ENCODE results near the gene MYCL. TPM values are rescaled to one million over a fixed set of nuclear protein-coding genes. Genes with fewer than 3 reads are reported as not detected.

Gene MYCL
- total and polyA plus RNA-seq, 2 of the 13 experiments (the other 11 are each of a cell fraction or from before 2014, with no cell fraction given), result 0.31 to 1.7 TPM

DNA sequence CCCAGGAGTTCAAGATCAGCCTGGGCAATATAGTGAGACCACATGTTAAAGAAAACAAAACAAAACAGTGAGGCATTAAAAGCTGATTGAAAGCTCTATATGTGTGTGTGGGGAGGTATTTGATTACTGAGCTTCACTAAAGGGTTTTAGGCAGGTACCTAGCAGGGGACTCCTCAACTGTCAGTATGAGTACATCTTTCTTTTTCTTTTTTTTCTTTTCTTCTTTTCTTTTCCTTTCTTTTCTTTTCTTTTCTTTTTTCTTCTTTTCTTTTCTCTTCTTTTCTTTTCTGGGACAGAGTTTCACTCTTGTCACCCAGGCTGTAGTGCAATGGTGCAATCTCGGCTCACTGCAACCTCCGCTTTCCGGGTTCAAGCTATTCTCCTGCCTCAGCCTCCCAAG lies 8.5 kb upstream of the MYCL start:
- POLR2A ChIA-PET, result no interaction called here
- no peaks in the 10 kb centered on the region; a peak in 1 of 5 replicates for H3K27me3 ChIP-seq (ENCODE audit: control insufficient read depth in 1 of 2, insufficient read depth in 2 of 2, low read length in 2 of 2)
- H3K4me1 ChIP-seq (ENCODE audit: insufficient read depth, low read length), result peaks cover 4% of the 10 kb centered on the region
- CTCF ChIA-PET (ENCODE audit: low intra/inter-chr PET ratio, low total read pairs), result no interaction called here
- no peaks in the 10 kb centered on the region for H3K79me2 ChIP-seq (ENCODE audit: insufficient read depth, low read length)
- no peaks in the 10 kb centered on the region for H4K20me1 ChIP-seq (ENCODE audit: insufficient read depth, low read length)
- no peak for TF ChIP-seq ZNF652 (CRISPR knock-in tag; IDR thresholded peaks at IDR 0.05; ENCODE audit: borderline replicate concordance, low read depth)
- TF ChIP-seq ZNF317 (CRISPR knock-in tag; IDR thresholded peaks at IDR 0.05), result no peak
- TF ChIP-seq MTF1 (CRISPR knock-in tag; IDR thresholded peaks at IDR 0.05), result no peak
- TF ChIP-seq ZNF557 (CRISPR knock-in tag; IDR thresholded peaks at IDR 0.05), result no peak
- TF ChIP-seq AKNA (CRISPR knock-in tag; IDR thresholded peaks at IDR 0.05; ENCODE audit: borderline replicate concordance), result no peak
- TF ChIP-seq SRY (CRISPR knock-in tag; IDR thresholded peaks at IDR 0.05), result no peak
- no peak for TF ChIP-seq MBNL3 (CRISPR knock-in tag; conservative IDR thresholded peaks at IDR 0.05)
- no peak for TF ChIP-seq NR2F6 (IDR thresholded peaks at IDR 0.05)
- no peak for TF ChIP-seq NR2F6 (CRISPR knock-in tag; IDR thresholded peaks at IDR 0.05)
- no peak for TF ChIP-seq TRIM24 (CRISPR knock-in tag; IDR thresholded peaks at IDR 0.05)
- TF ChIP-seq ZNF343 (CRISPR knock-in tag; IDR thresholded peaks at IDR 0.05), result no peak
- TF ChIP-seq ZMYM2 (CRISPR knock-in tag; IDR thresholded peaks at IDR 0.05), result no peak
- ATAC-seq, result no peak
- BruUV-seq (replicated peaks), result no TSS peak
- H3K9ac ChIP-seq (ENCODE audit: insufficient read depth, low read depth, low read length), result no peak overlapping the region
- no peak overlapping the region for H3K4me2 ChIP-seq (ENCODE audit: low read depth, low read length)
- intact Hi-C loops (cut with micrococcal nuclease; ENCODE audit: unreplicated experiment), result loop anchor here (10.0 kb wide), 1 partner anchor 125 kb away; no protein-coding TSS in a partner anchor
- no peak overlapping the region for H2AFZ ChIP-seq (ENCODE audit: low read length)
- H3K4me3 ChIP-seq (replicated peaks in 1 of 3; ENCODE audit: insufficient read depth in 1 of 3, low read depth in 2 of 3, low read length in 3 of 3), result no peak overlapping the region
- FAIRE-seq, result no peak
- 66% methylated on average over 3 of the region's 3 CpGs for WGBS (ENCODE audit: low lambda C conversion rate)
- H3K27ac ChIP-seq (ENCODE audit: extremely low read length, insufficient read depth, low read length), result no peak overlapping the region
- H3K9me3 ChIP-seq (ENCODE audit: low read length), result peaks cover 6% of the 10 kb centered on the region
- H3K36me3 ChIP-seq (replicated peaks in 1 of 2; ENCODE audit: control insufficient read depth in 1 of 2, insufficient read depth in 2 of 2, low read length in 2 of 2), result no peaks in the 10 kb centered on the region
- no peak for DNase-seq (ENCODE audit: low spot score)
- in situ Hi-C loops (cut with HindIII; ENCODE audit: extremely low pct_ligation_motif_present, low pct_unique_long_range_greater_than_20kb), result no loop called here
